Peyer's patch (tissue), 4 donors: ENCODE measurements around the gene CBLIF.
"Not testable (repeated sequence)": the region's sequence is repeated elsewhere in the genome, so short reads cannot be mapped to it uniquely, and the experiment has no call there.

Experiments used
- CTCF ChIP-seq, 6 experiments: fragments of 450-650 bp in 4 of 6; fragments of 200-600 bp in 2 of 6; sonication (generic) in 1 of 6; IDR thresholded peaks; one replicate each; pipeline ENCODE4 v1.5.1; 2017 to 2019; ENCODE audit warnings: antibody characterized with exemption in 6 of 6, mild to moderate bottlenecking in 3 of 6, moderate library complexity in 1 of 6
- POLR2A ChIP-seq, 2 donors: fragments of 450-650 bp; IDR thresholded peaks; one replicate each; pipeline ENCODE4 v1.5.1; 2017; ENCODE audit warnings: antibody characterized with exemption in 2 of 2, mild to moderate bottlenecking in 2 of 2, moderate library complexity in 2 of 2

- not testable (repeated sequence) for TF ChIP-seq CTCF, POLR2A (IDR thresholded peaks at IDR 0.05)
Observed at GRCh38 chr11:59887156-59887555, 41.9 kb upstream of the CBLIF start.
